Inflammatory macrophage treated with lipopolysaccharide for 4 hours (primary cell): ENCODE measurements around the gene TRAM2.

Experiments
- DNase-seq: peaks from one replicate; pipeline ENCODE4 v3.0.0-alpha.2; 2020

TRAM2 gene

GRCh38 chr6:52564856-52565255 lies 12.0 kb downstream of the TRAM2 start:
- DNase-seq: no peak

DNA sequence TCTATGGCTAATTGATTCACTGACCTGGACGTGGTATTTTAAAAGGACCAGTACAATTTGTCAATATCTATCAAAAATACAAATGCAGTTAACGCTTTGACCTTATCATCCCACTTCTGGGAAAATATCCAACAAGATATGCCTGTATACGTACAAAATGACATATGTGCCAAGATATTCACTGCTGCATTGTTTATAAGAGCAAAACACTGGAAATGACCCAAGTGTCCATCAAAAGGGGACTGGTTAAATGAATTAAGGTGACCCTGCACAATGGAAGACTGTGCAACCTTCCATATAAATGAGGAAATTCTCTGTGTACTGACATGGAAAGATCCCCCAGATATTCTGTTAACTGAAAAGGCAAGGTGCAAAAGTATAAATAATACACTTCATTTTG lies 13.9 kb downstream of the TRAM2 start:
- DNase-seq: no peak

- DNase-seq: no peak
These were observed 16.4 kb downstream of the TRAM2 start for GRCh38 chr6:52560462-52560861.

DNA sequence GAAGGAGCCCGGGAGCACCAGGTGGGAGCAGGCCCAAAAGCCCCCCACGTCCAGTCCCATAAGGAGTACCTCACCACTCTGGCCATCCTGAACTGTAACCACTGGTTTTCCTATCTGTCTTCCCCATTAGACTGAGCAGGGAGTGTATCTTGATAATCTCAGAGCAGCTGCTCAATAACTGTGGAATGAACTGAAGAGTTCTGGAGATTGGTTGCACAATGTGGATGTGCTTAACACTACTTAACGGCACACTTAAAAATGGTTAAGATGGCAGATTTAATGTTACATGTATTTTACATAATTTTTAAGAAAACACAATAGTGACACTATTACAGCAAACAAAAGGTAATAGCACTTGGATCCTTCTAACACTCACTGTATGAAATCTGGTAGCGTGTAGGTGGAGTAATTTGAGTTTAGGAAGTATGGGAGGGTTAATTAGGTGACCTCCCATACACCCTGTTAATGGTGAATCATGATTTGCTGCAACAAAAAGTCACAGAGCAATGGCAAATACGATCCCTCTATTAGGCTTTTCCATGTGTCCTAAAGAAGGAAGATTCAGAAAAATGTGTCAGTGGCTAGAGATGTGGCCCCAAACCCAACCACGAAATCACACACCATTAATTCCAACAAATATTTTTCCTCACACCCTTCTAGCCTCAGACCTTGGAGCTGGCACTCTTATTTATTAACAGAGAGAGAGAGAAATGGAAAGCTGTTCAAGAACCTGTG lies 18.4 kb downstream of the TRAM2 start:
- DNase-seq: no peak

DNA sequence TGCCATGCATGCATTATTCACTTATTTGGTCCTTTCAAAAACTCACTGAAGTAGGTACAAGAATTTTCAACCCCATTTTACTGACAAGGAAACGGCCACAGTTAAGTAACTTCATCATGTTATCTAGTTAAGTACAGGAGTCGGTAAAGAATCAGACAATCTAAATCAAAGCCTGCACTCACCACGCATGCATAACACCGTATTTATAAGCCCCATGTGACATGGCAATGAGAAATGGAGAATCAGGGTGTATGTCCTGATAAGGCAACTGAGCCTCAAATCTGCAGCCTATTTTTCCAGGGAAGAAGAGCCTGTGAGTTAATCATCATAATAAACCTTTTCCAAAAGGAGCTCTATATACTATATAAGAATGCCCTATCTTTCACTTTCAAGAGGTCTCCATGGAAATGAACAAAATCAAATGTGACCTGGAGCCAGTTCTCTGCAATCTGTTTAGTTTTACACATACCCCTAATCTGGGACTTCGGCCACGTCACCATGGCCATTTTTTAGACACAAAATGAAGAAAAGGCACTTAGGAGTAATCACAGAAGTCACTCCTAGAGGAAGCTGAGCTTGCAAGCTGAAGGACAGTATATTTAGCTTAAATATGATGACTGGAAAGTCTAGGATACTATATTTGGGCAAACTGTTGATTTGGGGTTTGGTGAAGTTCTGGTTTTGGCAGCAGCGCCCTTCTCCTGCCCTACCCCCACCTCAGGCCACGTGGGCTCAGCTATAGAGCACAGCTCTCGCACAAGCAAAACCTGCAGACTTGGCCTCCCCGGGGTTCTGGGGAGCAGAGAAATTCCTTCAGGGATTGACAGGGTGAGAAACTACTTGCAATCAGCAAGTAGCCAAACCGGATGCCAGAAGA lies 19.2 kb downstream of the TRAM2 start:
- DNase-seq: no peak

GRCh38 chr6:52555518-52556233 lies 21.2 kb downstream of the TRAM2 start:
- no peak for DNase-seq

GRCh38 chr6:52554684-52555280 lies 22.1 kb downstream of the TRAM2 start:
- no peak for DNase-seq

- DNase-seq: no peak
These were observed 23.1 kb downstream of the TRAM2 start for GRCh38 chr6:52553719-52554118.

DNA sequence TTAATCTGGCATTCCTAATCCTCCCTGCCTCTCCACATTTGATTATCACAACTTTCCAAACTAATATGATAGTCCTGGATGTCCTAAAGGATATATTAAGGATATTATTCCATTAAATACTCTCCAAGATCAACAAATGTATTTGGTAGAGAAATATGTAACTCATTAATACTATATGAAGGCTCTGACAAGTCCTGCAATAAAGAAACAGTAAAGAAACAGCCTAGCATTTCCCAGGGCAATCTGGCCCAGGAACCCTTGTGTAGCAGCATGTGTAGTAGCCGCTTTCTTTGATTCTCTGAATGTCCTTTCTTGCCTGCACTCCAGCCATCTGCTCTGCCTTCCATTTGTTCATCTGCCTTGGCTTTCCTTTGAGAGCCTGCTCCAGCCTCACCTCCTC lies 23.7 kb downstream of the TRAM2 start:
- DNase-seq: no peak

DNA sequence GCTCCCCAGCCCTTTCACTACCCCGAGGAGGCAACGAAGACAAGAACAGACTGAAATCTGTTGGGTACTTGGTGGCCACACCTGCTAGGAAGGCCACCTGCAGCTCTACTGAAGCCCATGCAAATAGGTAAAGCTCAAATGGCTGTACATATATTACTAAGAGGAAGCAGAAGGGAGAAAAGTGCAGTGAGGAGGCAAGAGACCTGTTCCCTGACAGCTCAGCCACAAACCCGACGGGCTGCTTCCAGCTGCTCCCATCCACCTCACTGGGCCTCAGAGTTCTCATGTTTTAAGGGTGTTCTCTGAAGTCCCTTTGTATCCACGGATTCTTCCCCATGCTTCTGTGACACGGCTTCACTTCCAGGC lies 24.6 kb downstream of the TRAM2 start:
- DNase-seq: no peak

GRCh38 chr6:52551483-52552277 lies 25.2 kb downstream of the TRAM2 start:
- no peak for DNase-seq

DNA sequence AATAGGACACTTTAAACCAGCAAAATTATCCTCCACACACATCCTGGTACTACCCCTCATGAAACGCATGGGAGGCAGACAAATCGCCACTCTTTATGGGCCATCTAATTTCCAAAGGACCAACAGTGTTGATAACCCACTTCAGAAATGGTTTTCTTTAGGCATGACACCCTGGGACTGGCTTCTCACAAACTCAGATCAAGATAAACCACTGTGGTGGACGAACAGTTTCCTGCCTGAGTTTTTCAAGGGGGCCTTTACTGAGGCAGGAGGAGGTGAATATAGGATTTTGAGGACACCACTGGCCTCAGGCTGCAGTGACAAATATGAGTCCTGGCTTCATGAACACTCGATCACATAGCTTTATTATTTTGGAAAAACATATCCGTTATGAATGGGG lies 26.0 kb downstream of the TRAM2 start:
- no peak for DNase-seq

DNA sequence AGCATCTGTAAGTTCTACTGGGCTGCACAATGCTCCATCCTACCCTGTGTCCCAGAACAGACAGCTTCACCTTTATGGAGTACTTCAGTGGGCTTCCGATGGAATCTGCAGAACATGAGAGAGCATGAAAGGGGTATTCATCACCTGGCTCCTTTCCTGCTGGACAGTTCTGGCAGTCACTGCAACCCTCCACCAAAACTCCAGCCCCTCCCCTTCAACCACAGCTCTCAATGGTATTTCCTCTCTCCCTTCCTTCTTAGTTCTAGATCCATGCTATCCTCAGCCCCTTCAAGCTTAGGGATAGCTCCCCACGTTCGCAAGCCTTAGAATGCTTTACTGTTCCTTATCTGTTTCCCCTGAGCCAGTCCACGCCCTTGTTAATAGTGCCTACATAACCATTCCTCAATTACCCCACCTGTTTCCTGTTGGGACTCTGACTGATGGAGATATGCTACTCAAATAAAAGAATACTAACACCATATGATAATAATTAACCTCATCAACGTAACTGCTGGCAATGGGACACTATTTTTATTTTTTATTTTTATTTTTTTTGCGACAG lies 26.8 kb downstream of the TRAM2 start:
- DNase-seq: no peak

DNA sequence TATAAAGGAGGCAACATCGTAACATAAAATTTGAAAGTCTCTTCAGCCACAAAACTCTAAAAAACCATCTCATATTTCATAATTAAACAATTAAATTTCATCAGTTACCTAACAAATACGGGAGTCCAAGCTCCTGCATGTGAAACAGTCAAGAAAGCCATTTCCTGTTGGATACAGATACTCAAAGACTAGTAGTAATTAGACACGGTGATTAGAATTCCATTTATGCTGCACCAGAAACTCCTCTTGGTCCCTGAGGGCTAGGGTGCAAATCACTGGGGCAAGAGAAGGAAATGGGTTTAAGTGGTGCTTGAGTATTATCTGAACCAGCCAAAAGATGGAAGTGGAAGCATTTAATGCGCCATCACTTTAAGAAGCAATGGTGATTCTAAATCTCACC lies 27.4 kb downstream of the TRAM2 start:
- no peak for DNase-seq

DNA sequence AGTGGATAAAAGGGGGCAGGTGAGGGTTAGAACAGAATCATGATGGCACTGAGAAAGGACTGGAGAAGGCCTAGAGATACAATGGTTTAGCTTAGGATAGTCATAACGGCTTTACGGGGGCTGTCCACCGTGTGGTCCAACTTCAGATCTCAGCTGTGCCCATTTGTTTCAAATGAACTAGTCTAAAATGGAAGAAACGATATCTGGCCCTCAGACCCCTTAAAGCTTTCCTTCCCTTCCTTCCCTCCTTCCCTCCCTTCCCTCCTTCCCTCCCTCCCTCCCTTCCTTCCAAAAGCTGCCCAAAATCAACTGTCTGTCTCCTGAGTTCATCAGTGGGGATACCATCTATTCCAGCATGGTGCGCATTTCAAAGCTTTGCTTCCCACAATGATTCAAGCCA lies 27.9 kb downstream of the TRAM2 start:
- no peak for DNase-seq

- DNase-seq: no peak
These were observed 28.5 kb downstream of the TRAM2 start for GRCh38 chr6:52548353-52548713.

GRCh38 chr6:52547647-52548352 lies 29.1 kb downstream of the TRAM2 start:
- DNase-seq: no peak

DNA sequence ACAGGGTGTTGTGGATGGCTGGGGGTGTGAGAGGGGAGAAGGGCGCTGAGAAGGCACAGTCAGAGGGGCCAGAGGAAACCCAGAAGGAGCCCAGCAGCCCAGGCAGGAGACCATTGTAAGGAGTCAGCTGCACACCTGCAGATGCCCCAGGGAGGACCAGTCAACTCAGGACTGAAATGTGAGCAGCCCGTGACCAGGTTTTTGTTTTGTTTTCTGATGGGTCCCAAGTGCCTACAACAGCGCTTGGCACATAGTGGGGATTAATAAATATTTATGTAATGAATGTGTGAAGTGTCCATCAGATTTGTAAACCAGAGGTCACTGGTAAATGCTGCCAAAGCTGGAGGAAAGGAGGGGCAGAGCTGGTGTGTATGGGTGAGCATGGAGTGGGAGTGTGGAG lies 30.2 kb downstream of the TRAM2 start:
- no peak for DNase-seq

DNA sequence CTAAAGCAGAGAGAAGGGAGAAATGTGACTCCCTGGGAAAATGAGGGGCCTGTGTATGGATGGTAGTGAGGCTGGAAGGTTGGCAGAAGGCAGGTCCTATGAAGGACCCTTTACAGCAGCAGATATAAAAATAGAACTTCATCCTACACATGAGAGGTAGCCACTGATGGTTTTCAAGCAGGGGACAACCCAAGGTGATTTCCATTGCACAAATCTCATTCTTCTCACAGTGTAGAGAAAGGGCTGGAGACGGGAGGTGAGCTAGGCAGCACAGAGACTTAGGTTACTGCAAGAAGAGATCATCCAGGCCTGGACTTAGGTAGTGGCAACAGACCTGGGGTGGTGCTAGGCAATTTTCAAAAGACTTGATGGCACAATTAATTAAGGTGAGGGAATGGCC lies 30.7 kb downstream of the TRAM2 start:
- no peak for DNase-seq

DNA sequence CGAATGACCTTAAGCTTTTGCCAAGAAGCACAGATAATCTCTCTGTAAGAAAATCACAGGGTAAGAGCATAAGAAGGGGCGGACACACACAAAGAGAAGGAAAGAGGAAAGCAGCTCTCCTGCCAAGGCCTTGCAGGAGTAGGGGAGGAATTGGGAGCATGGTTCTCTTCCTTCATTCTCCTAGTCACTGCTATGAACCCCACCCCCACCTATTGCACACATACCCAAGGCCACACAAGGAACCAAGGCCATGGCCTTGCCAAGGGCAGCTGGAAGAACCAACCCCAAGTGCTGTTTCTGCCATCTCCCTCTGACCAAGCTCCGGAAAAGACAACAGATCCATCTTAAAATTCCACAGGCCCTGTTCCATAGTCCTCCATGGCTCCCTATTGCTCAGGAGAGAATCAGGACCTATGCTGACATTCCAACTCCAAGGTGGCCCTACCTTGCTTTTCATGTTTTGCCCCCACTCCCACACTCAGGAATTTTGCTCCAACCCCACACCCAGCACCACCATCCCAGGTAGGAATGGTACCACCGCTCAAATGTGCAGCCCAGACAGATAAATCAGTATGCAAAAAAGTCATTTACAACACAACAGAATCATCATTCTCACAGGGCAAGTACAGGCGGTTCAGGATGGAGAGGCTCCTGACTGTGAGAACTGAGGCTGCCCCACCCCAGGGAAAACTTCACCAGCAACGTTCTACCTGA lies 31.3 kb downstream of the TRAM2 start:
- no peak for DNase-seq
